Measurements from ENCODE around the gene TMED4.

DNA sequence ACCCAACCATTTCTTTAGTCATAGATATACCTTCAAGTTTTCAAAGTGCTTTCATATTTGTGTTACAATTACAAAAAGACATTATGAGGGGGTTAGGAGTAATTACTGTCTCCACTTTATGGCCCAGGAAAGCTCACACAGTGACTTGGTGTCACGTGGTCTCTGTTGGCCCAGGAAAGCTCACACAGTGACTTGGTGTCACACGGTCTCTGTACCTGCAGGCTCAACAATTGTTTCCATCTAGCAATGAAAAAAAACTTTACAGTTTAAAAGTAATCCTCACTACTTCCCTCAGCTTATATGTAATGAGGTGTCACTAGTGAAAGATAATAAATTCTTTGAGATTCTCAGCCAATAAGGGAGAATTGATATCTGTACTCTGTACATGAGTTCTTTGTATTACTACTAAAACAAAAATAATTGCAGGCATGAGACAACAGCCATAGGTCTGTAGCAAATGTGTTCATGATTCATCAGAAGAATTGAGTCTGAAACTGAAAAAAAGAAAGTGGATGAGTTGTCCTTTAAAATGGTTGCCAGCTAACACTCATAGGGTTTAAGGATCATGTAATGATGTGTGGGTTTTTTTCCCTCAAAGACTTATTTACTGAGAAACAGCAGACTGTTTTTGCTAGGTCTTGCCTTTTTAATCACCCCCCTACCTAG lies 35.3 kb upstream of the TMED4 start:
- TF ChIP-seq, protein P1, sequence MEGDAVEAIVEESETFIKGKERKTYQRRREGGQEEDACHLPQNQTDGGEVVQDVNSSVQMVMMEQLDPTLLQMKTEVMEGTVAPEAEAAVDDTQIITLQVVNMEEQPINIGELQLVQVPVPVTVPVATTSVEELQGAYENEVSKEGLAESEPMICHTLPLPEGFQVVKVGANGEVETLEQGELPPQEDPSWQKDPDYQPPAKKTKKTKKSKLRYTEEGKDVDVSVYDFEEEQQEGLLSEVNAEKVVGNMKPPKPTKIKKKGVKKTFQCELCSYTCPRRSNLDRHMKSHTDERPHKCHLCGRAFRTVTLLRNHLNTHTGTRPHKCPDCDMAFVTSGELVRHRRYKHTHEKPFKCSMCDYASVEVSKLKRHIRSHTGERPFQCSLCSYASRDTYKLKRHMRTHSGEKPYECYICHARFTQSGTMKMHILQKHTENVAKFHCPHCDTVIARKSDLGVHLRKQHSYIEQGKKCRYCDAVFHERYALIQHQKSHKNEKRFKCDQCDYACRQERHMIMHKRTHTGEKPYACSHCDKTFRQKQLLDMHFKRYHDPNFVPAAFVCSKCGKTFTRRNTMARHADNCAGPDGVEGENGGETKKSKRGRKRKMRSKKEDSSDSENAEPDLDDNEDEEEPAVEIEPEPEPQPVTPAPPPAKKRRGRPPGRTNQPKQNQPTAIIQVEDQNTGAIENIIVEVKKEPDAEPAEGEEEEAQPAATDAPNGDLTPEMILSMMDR (conservative IDR thresholded peaks at IDR 0.05; ENCODE audit: low read depth, low read length) = no peak
- no peak for TF ChIP-seq EZH2 (IDR thresholded peaks at IDR 0.05; ENCODE audit: borderline replicate concordance, low read depth, low read length, poor library complexity, severe bottlenecking)
